ENCODE data around the gene EHMT1.
"Not testable (repeated sequence)": the region's sequence is repeated elsewhere in the genome, so short reads cannot be mapped to it uniquely, and the experiment has no call there.

EHMT1 gene

GRCh38 chr9:137694962-137695875, 76.4 kb downstream of the EHMT1 start:
- DNase-seq, result peak; percentile 41 to 47

GRCh38 chr9:137696136-137696925, 77.5 kb downstream of the EHMT1 start:
- no peak for DNase-seq

GRCh38 chr9:137697193-137697592, 78.4 kb downstream of the EHMT1 start:
- DNase-seq, result no peak

- DNase-seq, result no peak
Measured at GRCh38 chr9:137697832-137698231, 79.0 kb downstream of the EHMT1 start.

- DNase-seq, result no peak
Measured at GRCh38 chr9:137700911-137701310, 82.1 kb downstream of the EHMT1 start.

- DNase-seq, result no peak
Measured at GRCh38 chr9:137702615-137703379, 84.0 kb downstream of the EHMT1 start.

GRCh38 chr9:137703842-137704508, 85.2 kb downstream of the EHMT1 start:
- DNase-seq, result peak; percentile 51 to 71

- DNase-seq, result no peak
Measured at GRCh38 chr9:137705443-137705863, 86.6 kb downstream of the EHMT1 start.

- no peak for DNase-seq
Measured at GRCh38 chr9:137705906-137706305, 87.1 kb downstream of the EHMT1 start.

- no peak for DNase-seq
Measured at GRCh38 chr9:137707361-137707760, 88.6 kb downstream of the EHMT1 start.

GRCh38 chr9:137708590-137709284, 89.9 kb downstream of the EHMT1 start:
- no peak for DNase-seq

- no peak for DNase-seq
Measured at GRCh38 chr9:137709411-137710101, 90.8 kb downstream of the EHMT1 start.

GRCh38 chr9:137710704-137711103, 91.9 kb downstream of the EHMT1 start:
- DNase-seq, result no peak

- no peak for DNase-seq
Measured at GRCh38 chr9:137711678-137712105, 92.9 kb downstream of the EHMT1 start.

- DNase-seq, result no peak
Measured at GRCh38 chr9:137715321-137715720, 96.5 kb downstream of the EHMT1 start.

- DNase-seq, result not testable (repeated sequence)
Measured at GRCh38 chr9:137715866-137716693, 97.3 kb downstream of the EHMT1 start.

- no peak for DNase-seq
Measured at GRCh38 chr9:137716694-137717287, 98.0 kb downstream of the EHMT1 start.

GRCh38 chr9:137717776-137718327, 99.0 kb downstream of the EHMT1 start:
- no peak for DNase-seq

- DNase-seq, result no peak
Measured at GRCh38 chr9:137719194-137719593, 100.4 kb downstream of the EHMT1 start.
